HG03095 (cell line): ENCODE data around the gene LYSMD3.

Source experiments
- ATAC-seq: cut with Tn5 transposase; IDR thresholded peaks from one replicate; pipeline ENCODE4 v1.9.1; 2021; ENCODE audit warnings: moderate library complexity; ENCODE audit not compliant: unreplicated experiment

Gene LYSMD3

GRCh38 chr5:90548069-90548593, 18.7 kb upstream of the LYSMD3 start:
- ATAC-seq: no peak

- no peak for ATAC-seq
Observed at GRCh38 chr5:90547072-90547536, 17.7 kb upstream of the LYSMD3 start.

GRCh38 chr5:90546216-90546837, 16.9 kb upstream of the LYSMD3 start:
- no peak for ATAC-seq

- no peak for ATAC-seq
Observed at GRCh38 chr5:90545511-90545910, 16.1 kb upstream of the LYSMD3 start.

- ATAC-seq: no peak
Observed at GRCh38 chr5:90542827-90543519, 13.6 kb upstream of the LYSMD3 start.

GRCh38 chr5:90534922-90535321, 5.5 kb upstream of the LYSMD3 start:
- no peak for ATAC-seq

- ATAC-seq: no peak
Observed at GRCh38 chr5:90533794-90534193, 4.4 kb upstream of the LYSMD3 start.

GRCh38 chr5:90530736-90531487, 1.5 kb upstream of the LYSMD3 start:
- no peak for ATAC-seq

- ATAC-seq: peak; percentile 46
Observed at GRCh38 chr5:90529939-90530677, 724 bp upstream of the LYSMD3 start.

GRCh38 chr5:90528601-90529193, 687 bp downstream of the LYSMD3 start:
- ATAC-seq: peak; percentile 0

- ATAC-seq: no peak
Observed at GRCh38 chr5:90519081-90519480, 10.3 kb downstream of the LYSMD3 start.

- no peak for ATAC-seq
Observed at GRCh38 chr5:90518661-90519060, 10.7 kb downstream of the LYSMD3 start.

GRCh38 chr5:90514520-90514919, 14.9 kb downstream of the LYSMD3 start:
- ATAC-seq: no peak

- ATAC-seq: no peak
Observed at GRCh38 chr5:90510438-90510837, 18.9 kb downstream of the LYSMD3 start.

GRCh38 chr5:90506221-90506620, 23.2 kb downstream of the LYSMD3 start:
- ATAC-seq: no peak

- ATAC-seq: no peak
Observed at GRCh38 chr5:90504743-90505142, 24.6 kb downstream of the LYSMD3 start.

- no peak for ATAC-seq
Observed at GRCh38 chr5:90503596-90503995, 25.8 kb downstream of the LYSMD3 start.

GRCh38 chr5:90495146-90495545, 34.2 kb downstream of the LYSMD3 start:
- ATAC-seq: no peak

- ATAC-seq: no peak
Observed at GRCh38 chr5:90494043-90494442, 35.3 kb downstream of the LYSMD3 start.

- no peak for ATAC-seq
Observed at GRCh38 chr5:90488791-90489190, 40.6 kb downstream of the LYSMD3 start.

GRCh38 chr5:90484540-90484939, 44.8 kb downstream of the LYSMD3 start:
- ATAC-seq: no peak
